ENCODE results near the gene IRF9.

- TF ChIP-seq CTCF (IDR thresholded peaks at IDR 0.05) (no peak), POLR2A (IDR thresholded peaks at IDR 0.05) (no peak)
These were observed 3.5 kb downstream of the IRF9 start for GRCh38 chr14:24164518-24164991.

Data from breast epithelium (tissue), 3 donors.